AG04449 (cell line): ENCODE results near the gene TTLL9.

Source experiments
- CTCF ChIA-PET: fragments of 350-600 bp; formaldehyde crosslinking; extraction: SDS; loops from one replicate; lab custom pipeline; 2021; ENCODE audit warnings: antibody characterized with exemption; lab: Yijun Ruan, JAX
- POLR2A ChIA-PET: fragments of 400-600, 350-600 bp; formaldehyde crosslinking; extraction: SDS; loops from one replicate; lab custom pipeline; 2020; ENCODE audit warnings: antibody characterized with exemption, inconsistent platforms; lab: Yijun Ruan, JAX
- DNase-seq: peaks from one replicate; pipeline ENCODE4 v3.0.0-alpha.2; 2010; ENCODE audit warnings: low read depth, low spot score
- H3K4me3 ChIP-seq: 2 replicates; pipeline ENCODE4 v1.5.1; 2011; ENCODE audit warnings: low read depth, mild to moderate bottlenecking, control low read depth, low read length
- TF ChIP-seq, protein P1 (sequence below): IDR thresholded peaks from one replicate; pipeline ENCODE4 v1.5.1; 2011; ENCODE audit warnings: mild to moderate bottlenecking, moderate library complexity, low read length, control low read depth, inconsistent platforms; ENCODE audit not compliant: insufficient read depth; ENCODE audit errors: missing control alignments

TTLL9 gene

DNA sequence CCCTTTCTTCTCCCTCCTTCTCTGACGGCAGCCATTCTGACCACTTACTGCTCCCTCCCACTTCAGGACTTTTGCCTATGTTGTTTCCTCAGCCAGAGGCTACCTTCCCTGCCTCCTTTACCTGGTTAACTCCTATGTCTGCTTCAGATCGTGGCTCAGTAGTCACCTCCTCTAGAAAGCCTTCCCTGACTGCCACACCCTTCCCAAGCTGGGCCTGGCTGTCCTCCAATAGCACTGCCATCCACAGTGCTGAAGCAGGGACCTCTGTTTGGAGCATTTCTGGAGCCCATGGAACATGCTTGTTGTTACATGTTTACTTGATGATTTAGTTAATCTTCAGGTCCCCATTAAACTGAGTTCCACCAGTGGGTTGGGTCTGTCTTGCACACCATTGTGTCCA lies 111.3 kb downstream of the TTLL9 start:
- no peak overlapping the region for H3K4me3 ChIP-seq
- no peak for DNase-seq
- TF ChIP-seq, protein P1, sequence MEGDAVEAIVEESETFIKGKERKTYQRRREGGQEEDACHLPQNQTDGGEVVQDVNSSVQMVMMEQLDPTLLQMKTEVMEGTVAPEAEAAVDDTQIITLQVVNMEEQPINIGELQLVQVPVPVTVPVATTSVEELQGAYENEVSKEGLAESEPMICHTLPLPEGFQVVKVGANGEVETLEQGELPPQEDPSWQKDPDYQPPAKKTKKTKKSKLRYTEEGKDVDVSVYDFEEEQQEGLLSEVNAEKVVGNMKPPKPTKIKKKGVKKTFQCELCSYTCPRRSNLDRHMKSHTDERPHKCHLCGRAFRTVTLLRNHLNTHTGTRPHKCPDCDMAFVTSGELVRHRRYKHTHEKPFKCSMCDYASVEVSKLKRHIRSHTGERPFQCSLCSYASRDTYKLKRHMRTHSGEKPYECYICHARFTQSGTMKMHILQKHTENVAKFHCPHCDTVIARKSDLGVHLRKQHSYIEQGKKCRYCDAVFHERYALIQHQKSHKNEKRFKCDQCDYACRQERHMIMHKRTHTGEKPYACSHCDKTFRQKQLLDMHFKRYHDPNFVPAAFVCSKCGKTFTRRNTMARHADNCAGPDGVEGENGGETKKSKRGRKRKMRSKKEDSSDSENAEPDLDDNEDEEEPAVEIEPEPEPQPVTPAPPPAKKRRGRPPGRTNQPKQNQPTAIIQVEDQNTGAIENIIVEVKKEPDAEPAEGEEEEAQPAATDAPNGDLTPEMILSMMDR: no peak
- POLR2A ChIA-PET: no interaction called here
- CTCF ChIA-PET: no interaction called here

DNA sequence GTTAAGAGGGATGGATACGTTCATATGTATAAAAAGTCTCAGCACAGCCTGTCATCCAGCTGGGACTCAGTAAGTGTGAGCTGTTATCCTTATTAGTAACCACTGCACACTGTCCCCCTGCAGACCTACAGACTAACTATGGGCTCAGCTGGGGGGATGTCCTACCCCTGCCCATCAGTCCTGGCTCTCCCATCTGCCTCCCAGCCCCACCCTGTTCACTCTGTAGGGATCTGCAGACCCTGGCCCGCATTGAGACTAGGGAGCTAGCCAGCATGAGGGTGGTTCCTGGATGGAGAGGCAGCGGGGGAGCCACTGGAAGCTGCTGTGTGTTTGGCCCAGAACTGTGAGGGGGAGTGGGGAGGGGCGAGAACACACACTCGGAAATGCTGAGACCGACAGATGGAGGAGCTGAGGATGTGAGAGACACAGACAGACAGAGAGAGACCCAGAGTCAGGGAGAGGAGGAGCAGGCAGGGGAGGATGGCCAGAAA lies 114.6 kb downstream of the TTLL9 start:
- DNase-seq: no peak
- ChIA-PET POLR2A (no interaction called here), CTCF (interaction anchor here (1.0 kb wide), 2 partner anchors 33 to 45 kb away, joined by 3 to 5 read pairs; partner anchors contain the start of gene PDRG1)
- H3K4me3 ChIP-seq: no peak overlapping the region
- TF ChIP-seq, protein P1: no peak

DNA sequence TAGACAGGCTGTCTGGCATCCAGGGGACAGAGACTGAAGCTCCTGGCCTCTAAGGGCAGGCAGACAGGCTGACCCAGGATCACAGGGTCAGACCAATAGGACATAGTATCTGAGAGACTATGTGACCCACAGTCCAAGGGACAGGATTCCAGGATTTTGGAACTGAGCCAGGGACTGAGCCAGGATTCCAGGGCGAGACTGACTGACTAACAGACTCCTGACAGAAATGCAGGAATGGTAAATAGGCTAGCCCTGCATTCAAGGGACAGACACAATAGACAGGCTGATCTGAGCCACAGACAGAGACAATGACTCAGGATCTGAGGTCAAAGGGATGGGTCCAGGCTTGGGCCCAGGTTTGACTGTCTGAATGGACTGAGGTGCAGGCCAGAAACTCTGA lies 117.3 kb downstream of the TTLL9 start:
- ChIA-PET POLR2A (no interaction called here), CTCF (interaction anchor here (1.0 kb wide), 1 partner anchor 104 kb away, joined by 3 read pairs; no protein-coding TSS in a partner anchor)
- TF ChIP-seq, protein P1: no peak
- no peak overlapping the region for H3K4me3 ChIP-seq
- no peak for DNase-seq

DNA sequence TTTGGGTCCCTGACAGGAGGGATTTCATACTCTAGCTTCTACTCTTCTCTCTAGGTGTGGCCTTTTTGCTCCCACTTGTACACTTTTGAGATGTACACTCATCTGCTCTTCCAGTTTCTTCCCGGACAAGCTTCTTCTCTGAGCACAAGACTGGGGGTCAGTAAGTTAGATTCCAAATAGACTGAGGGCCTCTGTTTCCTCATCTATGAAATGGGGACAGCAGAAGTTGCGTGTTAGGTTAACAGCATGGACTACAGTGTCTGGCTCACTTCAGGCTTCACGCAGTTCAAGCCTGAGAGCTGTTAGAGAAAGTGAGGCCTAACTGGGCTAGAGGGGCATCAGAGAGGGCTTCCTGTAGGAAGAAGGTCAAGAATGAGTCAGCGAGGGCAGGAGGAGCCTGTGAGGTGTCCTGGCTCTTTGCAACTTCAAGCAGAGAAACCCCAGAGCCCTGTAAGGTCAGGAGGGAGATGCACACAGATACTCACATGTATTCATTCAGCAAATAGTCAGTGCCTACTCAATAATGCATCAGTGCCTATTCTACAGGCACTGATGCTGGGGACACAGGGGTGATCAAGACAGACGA lies 118.1 kb downstream of the TTLL9 start:
- CTCF ChIA-PET: interaction anchor here (1.0 kb wide), 1 partner anchor 103 kb away, joined by 3 read pairs; no protein-coding TSS in a partner anchor
- no peak for DNase-seq
- H3K4me3 ChIP-seq: no peak overlapping the region
- TF ChIP-seq, protein P1: no peak
- POLR2A ChIA-PET: no interaction called here

DNA sequence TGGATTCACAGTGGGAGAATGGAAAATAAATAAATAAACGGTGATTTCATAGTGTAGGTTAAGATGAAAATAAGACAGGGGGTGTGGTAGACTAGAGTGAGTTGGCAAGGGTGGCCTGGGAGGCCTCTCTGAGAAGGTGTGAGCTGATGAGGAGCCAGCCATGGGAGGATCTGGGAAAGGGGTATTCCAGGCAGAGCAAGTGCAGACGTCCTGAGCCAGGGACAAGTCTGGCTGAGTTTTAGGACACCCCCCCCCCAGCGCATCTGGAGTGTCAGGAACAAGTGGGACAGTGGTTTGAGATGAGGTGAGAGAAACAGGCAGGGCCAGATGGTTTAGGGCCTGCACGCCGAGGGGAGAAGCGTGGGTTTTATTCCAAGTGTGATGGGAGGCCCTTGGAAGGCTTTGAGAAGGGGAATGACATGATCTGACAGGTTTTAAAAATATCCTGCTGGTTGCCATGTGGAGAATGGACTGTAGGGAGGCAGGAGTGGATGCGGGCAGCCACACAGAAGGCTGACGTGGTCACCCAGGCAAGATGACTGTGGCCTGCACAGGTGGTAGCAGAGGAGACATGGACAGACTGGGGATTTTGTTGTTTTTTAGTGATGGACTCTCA lies 118.7 kb downstream of the TTLL9 start:
- ChIA-PET POLR2A (no interaction called here), CTCF (interaction anchor here (1.1 kb wide), 1 partner anchor 42 kb away, joined by 3 read pairs; no protein-coding TSS in a partner anchor)
- H3K4me3 ChIP-seq: no peak overlapping the region
- TF ChIP-seq, protein P1: no peak
- no peak for DNase-seq

DNA sequence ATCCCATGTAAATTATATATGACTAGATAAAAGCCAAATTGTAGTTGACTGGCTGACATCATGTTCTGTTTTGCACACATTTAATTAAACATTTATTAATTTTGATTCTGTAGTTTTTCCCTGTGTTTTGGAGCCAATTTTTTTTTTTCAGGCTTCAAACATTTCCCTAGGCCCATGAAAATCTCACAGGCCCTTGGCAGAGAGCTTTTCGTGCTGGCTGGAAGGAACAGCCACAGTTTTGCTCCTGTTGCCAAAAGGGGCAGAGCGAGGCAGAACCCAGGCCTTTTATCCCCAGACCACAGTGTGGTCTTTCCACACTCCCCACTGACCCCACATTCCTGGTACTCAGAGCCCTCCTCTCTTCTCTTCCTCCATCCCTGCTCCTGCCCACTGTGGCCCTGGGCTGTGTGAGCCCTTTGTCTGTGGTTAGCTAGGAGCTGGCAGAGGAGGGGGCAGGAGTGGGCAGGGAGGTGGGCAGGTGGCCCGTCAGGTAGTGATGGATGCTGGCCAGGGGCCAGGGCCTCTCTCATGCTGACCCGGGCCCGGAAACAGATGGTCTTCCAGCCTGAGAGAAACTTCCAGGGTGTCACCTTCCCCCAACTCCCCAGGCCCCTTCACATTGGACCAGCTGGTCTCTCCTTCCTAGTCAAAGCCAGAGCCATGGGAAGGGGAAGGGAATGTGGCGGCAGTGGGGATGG lies 120.4 kb downstream of the TTLL9 start:
- POLR2A ChIA-PET: no interaction called here
- CTCF ChIA-PET: interaction anchor here (0.9 to 1.4 kb wide), 3 partner anchors 39 to 138 kb away, joined by 3 to 5 read pairs (median 3); partner anchors contain the start of gene PDRG1

More for the DNA sequence above, 120.4 kb downstream of the TTLL9 start:
- no peak overlapping the region for H3K4me3 ChIP-seq
- no peak for DNase-seq
- TF ChIP-seq, protein P1: no peak
